Esophagus muscularis mucosa (tissue), 4 donors: ENCODE measurements around the gene SHPK. TPM values are rescaled to one million over a fixed set of nuclear protein-coding genes. Genes with fewer than 3 reads are reported as not detected.
A peak's percentile ranks its signal among the peaks of the same experiment; 100 is the strongest.

Experiments used
- DNase-seq: peaks from one replicate; pipeline ENCODE4 v3.0.0-alpha.2; 2017; ENCODE audit errors: extremely low spot score
- H3K27ac ChIP-seq, 4 donors: fragments of 200-600 bp; sonication (generic); replicated peaks in 1 of 4; 1 replicate in 3 of 4; 2 replicates in 1 of 4; pipeline ENCODE4 v1.5.1; 2016 to 2019; ENCODE audit warnings: mild to moderate bottlenecking in 1 of 4
- H3K27me3 ChIP-seq, 4 donors: fragments of 200-600 bp; sonication (generic); one replicate each; pipeline versions ENCODE4 v1.5.1 to v1.6.0; 2016 to 2019
- H3K36me3 ChIP-seq, 4 donors: fragments of 200-600 bp; sonication (generic); one replicate each; pipeline ENCODE4 v1.5.1; 2016 to 2019
- H3K4me1 ChIP-seq, 4 donors: fragments of 200-600 bp; sonication (generic); one replicate each; pipeline ENCODE4 v1.5.1; 2016 to 2019
- H3K4me3 ChIP-seq, 4 donors: fragments of 200-600 bp; sonication (generic); 1 replicate in 2 of 4; 2 replicates in 2 of 4; pipeline ENCODE4 v1.5.1; 2016 to 2019; ENCODE audit warnings: mild to moderate bottlenecking in 4 of 4, moderate library complexity in 1 of 4
- H3K9me3 ChIP-seq, 4 donors: fragments of 200-600 bp; sonication (generic); 1 replicate in 3 of 4; 2 replicates in 1 of 4; pipeline ENCODE4 v1.5.1; 2016 to 2019
- CTCF ChIP-seq, 3 experiments: fragments of 200-600 bp in 2 of 3; fragments of 450-650 bp in 1 of 3; sonication (generic) in 2 of 3; IDR thresholded peaks; one replicate each; pipeline ENCODE4 v1.5.1; 2017 to 2019; ENCODE audit warnings: antibody characterized with exemption in 3 of 3, mild to moderate bottlenecking in 2 of 3, moderate library complexity in 1 of 3
- EP300 ChIP-seq: sonication (generic); formaldehyde crosslinking; IDR thresholded peaks from one replicate; pipeline ENCODE4 v1.6.1; 2017; ENCODE audit warnings: antibody characterized with exemption
- POLR2A ChIP-seq: fragments of 450-650 bp; IDR thresholded peaks from one replicate; pipeline ENCODE4 v1.6.1; 2017; ENCODE audit warnings: antibody characterized with exemption, moderate library complexity, mild to moderate bottlenecking, low read depth
- POLR2AphosphoS5 ChIP-seq, 2 donors: sonication (generic); formaldehyde crosslinking; IDR thresholded peaks; one replicate each; pipeline ENCODE4 v1.6.1; 2017; ENCODE audit warnings: antibody characterized with exemption in 2 of 2
- WGBS: methylation state at CpG from one replicate; pipeline ENCODE4 v1.1.5; 2018; 5-methylcytosine and 5-hydroxymethylcytosine counted together
- intact Hi-C: fragments of 100-400 bp; cut with DNase I; formaldehyde crosslinking; loops from one replicate; pipeline ENCODE4 v1.15.1; 2023
- total RNA-seq, 4 donors: library from RNA; depleted of rRNA; stranded (reverse); fragments of >200 nt; gene quantifications; one replicate each; pipeline versions ENCODE4 v1.1.0 to v1.2.1, GENCODE V29; 2016

SHPK gene
- total RNA-seq: 10 to 100 TPM in 1 of 4 donors, 1 to 10 TPM in 3; 5.0 to 10.7 (median 5.6) TPM

DNA sequence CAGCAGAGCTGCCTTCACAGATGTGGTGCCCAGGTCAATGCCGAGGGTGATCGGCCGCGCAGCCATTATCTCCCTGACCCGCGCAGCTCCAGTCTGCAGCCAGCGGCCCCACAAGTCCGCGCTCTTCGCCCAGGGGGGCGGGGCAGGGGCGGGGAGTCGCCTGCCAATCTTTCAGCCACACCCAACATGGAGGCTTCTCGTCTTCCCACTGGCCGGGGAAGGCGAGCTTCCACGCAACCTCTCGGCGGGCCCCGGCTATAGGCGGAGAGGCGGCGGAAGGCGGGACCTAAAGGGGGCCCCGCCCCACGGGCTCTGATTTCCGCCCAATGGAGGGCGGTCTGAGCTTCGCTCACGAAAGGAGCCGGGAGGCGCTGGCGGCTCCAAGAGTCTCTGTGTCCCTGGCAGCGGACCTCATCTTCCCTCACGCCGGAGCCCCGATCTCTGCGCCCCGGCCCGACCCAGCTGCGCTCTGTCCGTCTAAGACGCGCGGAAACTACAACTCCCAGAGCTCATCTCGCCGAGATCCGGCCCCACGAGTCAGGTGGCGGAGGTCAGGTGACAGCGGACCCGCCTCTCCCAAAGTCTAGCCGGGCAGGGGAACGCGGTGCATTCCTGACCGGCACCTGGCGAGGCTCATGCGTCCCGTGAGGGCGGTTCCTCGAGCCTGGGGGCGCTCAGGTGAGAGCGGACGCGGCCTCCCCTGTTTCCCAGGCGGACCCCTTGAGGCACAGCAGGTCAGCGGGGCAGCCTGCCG lies at the start of gene SHPK, which contains the start of gene CTNS:
SHPK (minus strand) TSS at position 97 of the 754 bp plus-strand sequence; CDS start at position 66, 31 bp downstream.
CTNS (plus strand) TSS at position 607 of the 754 bp plus-strand sequence. CDS start 3,447 bp downstream, outside the sequence.
- 2% methylated on average over 21 of the region's 68 CpGs for WGBS
- H3K4me1 ChIP-seq: peaks cover 33 to 45% (median 39%) of the 10 kb centered on the region in 4 donors
- TF ChIP-seq POLR2AphosphoS5 (IDR thresholded peaks at IDR 0.05) (peak; percentile 77 to 84), CTCF (IDR thresholded peaks at IDR 0.05) (peak in 1 of 3 experiments; percentile 3), EP300 (no peak), POLR2A (peak; percentile 30)

DNA sequence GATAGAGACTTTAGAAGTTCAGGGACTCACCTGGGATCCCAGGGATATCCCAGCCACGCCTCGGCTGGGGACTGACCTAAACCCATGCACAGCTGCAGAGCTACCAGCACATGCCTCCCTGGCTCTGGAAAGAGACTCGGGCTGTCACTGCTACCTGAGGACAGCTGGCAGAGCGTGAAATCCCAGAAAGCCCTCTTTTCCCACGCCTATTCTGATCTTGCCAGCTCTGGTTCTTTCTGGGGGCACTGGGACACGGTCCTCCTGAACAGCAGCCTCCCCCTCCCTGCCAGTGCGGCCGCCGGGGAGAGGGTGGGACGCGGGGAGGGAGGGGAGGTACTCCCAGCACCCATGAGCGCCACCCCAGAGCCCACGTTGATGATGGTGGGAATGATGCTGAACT lies 49.1 kb upstream of the SHPK start:
- Histone ChIP-seq H3K27ac (no peak overlapping the region), H3K9me3 (no peaks in the 10 kb centered on the region), H3K27me3 (peaks cover 0 to 67% (median 3%) of the 10 kb centered on the region in 4 donors), H3K4me1 (peaks cover 0 to 7% (median 3%) of the 10 kb centered on the region in 4 donors), H3K36me3 (no peaks in the 10 kb centered on the region), H3K4me3 (no peak overlapping the region)
- no CpG with 5 or more reads among the region's 13 CpGs for WGBS
- intact Hi-C loops: no loop called here
- DNase-seq: no peak
- no peak for TF ChIP-seq POLR2AphosphoS5 (IDR thresholded peaks at IDR 0.05)
- no peak for TF ChIP-seq CTCF (IDR thresholded peaks at IDR 0.05)
- TF ChIP-seq EP300: no peak
- TF ChIP-seq POLR2A: no peak

More for the DNA sequence above, at the start of gene SHPK, which contains the start of gene CTNS:
- H3K9me3 ChIP-seq: no peaks in the 10 kb centered on the region
- H3K27me3 ChIP-seq: no peaks in the 10 kb centered on the region
- intact Hi-C loops: loop anchor here (2.0 kb wide), 1 partner anchor 32 kb away; the partner anchor contains the start of genes EMC6 and TAX1BP3
- H3K36me3 ChIP-seq: peaks cover 0 to 27% (median 7%) of the 10 kb centered on the region in 4 donors
- peak; percentile 99 for DNase-seq
- H3K4me3 ChIP-seq: peak within 1 kb of the TSS; percentile 65 to 99 (median 94)
- peak within 1 kb of the TSS; percentile 89 to 95 (median 90) for H3K27ac ChIP-seq

GRCh38 chr17:3683054-3683511 lies 47.0 kb upstream of the SHPK start:
- 41% methylated on average over 10 of the region's 10 CpGs for WGBS
- H3K4me1 ChIP-seq: peaks cover 0 to 3% (median 1%) of the 10 kb centered on the region in 4 donors
- DNase-seq: no peak
- H3K36me3 ChIP-seq: no peaks in the 10 kb centered on the region
- H3K27ac ChIP-seq: no peak overlapping the region
- peaks cover 0 to 70% (median 2%) of the 10 kb centered on the region in 4 donors for H3K27me3 ChIP-seq
- no peaks in the 10 kb centered on the region for H3K9me3 ChIP-seq
- H3K4me3 ChIP-seq: no peak overlapping the region
- TF ChIP-seq EP300 (no peak), POLR2AphosphoS5 (IDR thresholded peaks at IDR 0.05) (no peak), CTCF (IDR thresholded peaks at IDR 0.05) (peak; percentile 61 to 88 (median 64))
- intact Hi-C loops: no loop called here

GRCh38 chr17:3682033-3682432 lies 46.0 kb upstream of the SHPK start:
- H3K4me1 ChIP-seq: no peaks in the 10 kb centered on the region
- DNase-seq: no peak
- intact Hi-C loops: no loop called here
- WGBS: 90% methylated on average over 4 of the region's 12 CpGs
- H3K4me3 ChIP-seq: no peak overlapping the region
- H3K9me3 ChIP-seq: no peaks in the 10 kb centered on the region
- H3K27me3 ChIP-seq: peaks cover 0 to 75% (median 2%) of the 10 kb centered on the region in 4 donors
- H3K27ac ChIP-seq: no peak overlapping the region
- H3K36me3 ChIP-seq: no peaks in the 10 kb centered on the region
- TF ChIP-seq POLR2AphosphoS5 (IDR thresholded peaks at IDR 0.05) (no peak), EP300 (no peak), POLR2A (no peak), CTCF (IDR thresholded peaks at IDR 0.05) (no peak)
